Lower leg skin (tissue), 4 donors: ENCODE measurements around the gene COL27A1. TPM values are rescaled to one million over a fixed set of nuclear protein-coding genes. Genes with fewer than 3 reads are reported as not detected.
A peak's percentile ranks its signal among the peaks of the same experiment; 100 is the strongest.

Experiments used
- DNase-seq, 2 donors: peaks; one replicate each; pipeline ENCODE4 v3.0.0-alpha.2; 2019; ENCODE audit warnings: low spot score in 2 of 2
- H3K4me3 ChIP-seq: fragments of 200-600 bp; sonication (generic); 2 replicates; pipeline ENCODE4 v1.5.1; 2017; ENCODE audit warnings: mild to moderate bottlenecking, low read depth; ENCODE audit not compliant: poor library complexity, severe bottlenecking
- CTCF ChIP-seq, 3 donors: fragments of 450-650 bp; IDR thresholded peaks; one replicate each; pipeline ENCODE4 v1.5.1; 2016; ENCODE audit warnings: antibody characterized with exemption in 3 of 3, mild to moderate bottlenecking in 3 of 3, moderate library complexity in 2 of 3
- POLR2A ChIP-seq, 2 donors: fragments of 450-650 bp; IDR thresholded peaks; one replicate each; pipeline ENCODE4 v1.6.1; 2016 to 2017; ENCODE audit warnings: antibody characterized with exemption in 2 of 2, mild to moderate bottlenecking in 1 of 2, moderate library complexity in 1 of 2
- WGBS, 2 donors: methylation state at CpG; one replicate each; pipeline ENCODE4 v1.1.5; 2018; 5-methylcytosine and 5-hydroxymethylcytosine counted together
- intact Hi-C: fragments of 100-400 bp; cut with DNase I; formaldehyde crosslinking; loops from one replicate; pipeline ENCODE4 v1.15.0; 2023; ENCODE audit warnings: low total_unique reads
- total RNA-seq, 4 donors: library from RNA; depleted of rRNA; stranded (reverse); fragments of >200 nt; gene quantifications; one replicate each; pipeline ENCODE4 v1.1.0, GENCODE V29; 2016

The COL27A1 gene
- total RNA-seq, 4 donors from 2014 or later = 9.4 to 16.1 (median 12.3) TPM

GRCh38 chr9:114230068-114230467, 74.7 kb downstream of the COL27A1 start:
- intact Hi-C loops = no loop called here
- DNase-seq = no peak
- no peak overlapping the region for H3K4me3 ChIP-seq
- 80 to 85% methylated on average over 8 of the region's 8 CpGs for WGBS, 2 donors
- TF ChIP-seq POLR2A (IDR thresholded peaks at IDR 0.05) (no peak), CTCF (IDR thresholded peaks at IDR 0.05) (no peak)

GRCh38 chr9:114231273-114231672, 75.9 kb downstream of the COL27A1 start:
- 65 to 76% methylated on average over 6 of the region's 6 CpGs for WGBS, 2 donors
- no peak overlapping the region for H3K4me3 ChIP-seq
- TF ChIP-seq POLR2A (IDR thresholded peaks at IDR 0.05) (no peak), CTCF (IDR thresholded peaks at IDR 0.05) (no peak)
- DNase-seq = no peak
- intact Hi-C loops = no loop called here

- TF ChIP-seq POLR2A (IDR thresholded peaks at IDR 0.05) (no peak), CTCF (IDR thresholded peaks at IDR 0.05) (no peak)
- intact Hi-C loops = no loop called here
- DNase-seq = no peak
- no peak overlapping the region for H3K4me3 ChIP-seq
- WGBS, 2 donors = 70 to 81% methylated on average over 12 of the region's 12 CpGs
Observed at GRCh38 chr9:114231719-114232449, 76.5 kb downstream of the COL27A1 start.

- TF ChIP-seq CTCF (IDR thresholded peaks at IDR 0.05) = no peak
- no peak for TF ChIP-seq POLR2A (IDR thresholded peaks at IDR 0.05)
- intact Hi-C loops = no loop called here
- no peak overlapping the region for H3K4me3 ChIP-seq
- DNase-seq = peak in 1 of 2 donors; percentile 21
- WGBS, 2 donors = 54 to 55% methylated on average over 10 of the region's 10 CpGs
Observed at GRCh38 chr9:114233491-114234185, 78.3 kb downstream of the COL27A1 start.

GRCh38 chr9:114235033-114235661, 79.8 kb downstream of the COL27A1 start:
- intact Hi-C loops = no loop called here
- no peak for DNase-seq
- H3K4me3 ChIP-seq = no peak overlapping the region
- WGBS, 2 donors = 69 to 76% methylated on average over 16 of the region's 16 CpGs
- TF ChIP-seq CTCF (IDR thresholded peaks at IDR 0.05) (no peak), POLR2A (IDR thresholded peaks at IDR 0.05) (no peak)
